RPMI8226 (cell line): ENCODE results near the gene SYAP1.
"Not testable (repeated sequence)": the region's sequence is repeated elsewhere in the genome, so short reads cannot be mapped to it uniquely, and the experiment has no call there.

Source experiments
- DNase-seq: peaks from one replicate; pipeline ENCODE4 v3.0.0-alpha.2; 2015

SYAP1 gene

DNA sequence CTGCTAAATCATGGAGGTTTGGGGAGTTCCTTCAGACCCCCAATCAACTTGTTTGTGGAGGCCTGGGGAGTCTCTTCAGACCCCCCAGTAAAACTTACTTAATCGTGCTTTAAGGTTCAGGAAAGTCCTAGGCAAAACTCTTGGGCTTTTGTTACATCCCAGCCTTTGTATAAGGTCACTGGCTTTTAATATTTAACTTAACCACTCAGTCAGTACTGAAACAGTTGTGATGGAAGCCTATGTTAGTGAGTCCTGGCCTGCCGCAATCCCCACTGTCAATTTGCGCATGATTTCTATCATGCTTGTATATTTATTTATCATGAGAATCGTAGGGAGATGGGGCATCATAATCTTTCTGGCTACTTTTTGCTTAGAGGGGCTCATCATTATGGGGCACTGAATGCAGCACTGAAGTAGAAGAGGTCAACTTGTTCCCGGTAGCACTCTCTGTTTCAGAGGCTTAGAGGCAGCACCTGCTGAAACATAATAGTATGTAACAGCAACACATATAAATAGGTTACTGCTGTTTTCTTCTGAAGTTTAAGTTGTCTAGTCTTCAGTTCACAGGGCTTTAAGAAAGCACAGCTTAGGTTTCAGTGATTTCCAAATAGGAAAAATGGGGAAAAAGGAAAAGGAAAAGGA is 7.1 kb downstream of the SYAP1 start:
- DNase-seq: not testable (repeated sequence)

DNA sequence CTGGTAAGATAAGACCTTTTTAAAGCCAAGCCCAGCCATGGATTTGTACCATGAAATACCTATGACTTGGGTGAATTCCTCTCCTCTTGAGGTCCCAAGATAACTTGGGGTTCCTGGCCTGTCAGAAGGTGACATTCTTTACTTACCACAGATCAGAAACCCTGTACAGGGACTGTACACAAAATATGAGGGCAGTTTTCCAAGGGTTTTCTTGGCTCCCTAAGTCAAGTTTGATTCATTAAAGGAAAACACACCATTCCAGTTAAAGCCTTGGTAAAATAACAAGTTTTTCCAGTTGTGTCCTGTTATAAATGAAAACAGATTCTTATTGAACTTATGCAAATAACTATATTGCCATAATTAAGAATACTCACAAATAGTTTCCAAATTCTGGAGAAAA is 8.2 kb downstream of the SYAP1 start:
- DNase-seq: no peak

DNA sequence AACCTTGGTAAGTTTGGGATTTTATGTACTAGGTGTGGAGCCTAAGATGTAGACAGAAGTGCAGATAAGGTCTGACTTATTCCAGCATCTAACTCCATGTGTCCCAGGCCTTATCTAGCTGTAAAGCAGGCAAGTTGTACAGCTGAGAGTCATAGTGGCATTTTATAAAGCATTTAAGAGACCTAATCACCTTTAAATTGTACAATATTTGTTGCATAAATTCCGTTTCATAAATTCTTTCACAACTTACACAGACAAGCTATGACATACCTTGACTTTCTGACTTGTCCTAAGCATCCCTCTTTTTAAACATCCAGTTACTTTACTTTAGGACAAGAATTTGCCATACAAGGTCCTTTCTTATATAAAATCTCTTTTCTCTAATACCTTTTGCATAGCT is 11.0 kb downstream of the SYAP1 start:
- no peak for DNase-seq

DNA sequence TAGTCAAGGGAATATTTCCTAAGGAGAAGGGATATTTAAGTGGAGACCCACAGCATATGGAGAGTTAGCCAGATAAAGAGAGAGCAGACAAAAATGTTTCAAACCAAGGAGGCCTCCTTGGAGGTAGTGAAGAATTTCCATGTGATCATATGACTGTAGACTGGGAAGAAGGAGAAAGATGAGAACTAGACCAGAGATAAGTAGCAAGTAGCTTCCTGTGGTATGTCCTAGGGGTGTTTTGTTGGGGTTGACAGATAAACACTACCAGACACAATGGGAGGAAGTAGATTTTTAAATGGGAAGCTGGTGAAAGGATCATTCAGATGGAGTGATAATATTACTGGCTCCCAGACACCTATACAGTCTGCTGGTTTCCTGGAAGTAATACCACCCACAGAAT is 13.6 kb downstream of the SYAP1 start:
- DNase-seq: no peak

DNA sequence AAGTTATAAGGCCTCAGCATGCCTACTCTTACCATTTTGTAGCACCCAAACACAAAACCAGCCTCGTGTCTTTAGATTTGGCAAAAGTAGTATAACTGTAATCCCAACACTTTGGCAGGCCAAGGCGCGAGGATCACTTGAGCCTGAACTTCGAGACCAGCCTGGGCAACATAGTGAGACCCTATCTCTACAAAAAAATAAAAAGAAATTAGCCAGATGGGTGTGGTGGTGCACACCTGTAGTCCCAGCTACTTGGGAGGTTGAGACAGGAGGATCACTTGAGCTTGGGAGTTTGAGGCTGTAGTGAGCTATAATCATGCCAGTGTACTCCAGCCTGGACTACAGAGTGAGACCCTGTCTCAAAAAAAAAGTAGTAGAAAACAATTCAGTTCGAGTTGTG is 17.6 kb downstream of the SYAP1 start:
- no peak for DNase-seq

DNA sequence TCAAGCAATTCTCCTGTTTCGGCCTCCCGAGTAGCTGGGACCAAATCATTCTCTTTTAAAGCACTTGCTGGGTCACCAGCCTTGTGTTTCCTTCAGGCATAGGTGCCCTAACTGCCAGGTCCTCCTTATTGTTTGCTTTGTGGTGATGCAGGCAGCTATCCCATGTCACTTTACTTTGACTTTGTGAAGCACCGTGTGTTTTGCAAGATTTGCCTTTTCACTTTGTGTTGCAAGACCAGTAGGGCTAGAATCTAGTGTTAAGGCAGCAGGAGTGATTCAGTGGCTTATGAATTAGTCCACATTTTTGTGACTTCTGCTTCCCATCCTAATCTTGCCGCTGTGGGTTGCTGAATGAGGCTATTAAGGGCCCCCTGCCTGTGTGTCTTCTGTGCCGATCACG is 20.2 kb downstream of the SYAP1 start:
- DNase-seq: no peak

DNA sequence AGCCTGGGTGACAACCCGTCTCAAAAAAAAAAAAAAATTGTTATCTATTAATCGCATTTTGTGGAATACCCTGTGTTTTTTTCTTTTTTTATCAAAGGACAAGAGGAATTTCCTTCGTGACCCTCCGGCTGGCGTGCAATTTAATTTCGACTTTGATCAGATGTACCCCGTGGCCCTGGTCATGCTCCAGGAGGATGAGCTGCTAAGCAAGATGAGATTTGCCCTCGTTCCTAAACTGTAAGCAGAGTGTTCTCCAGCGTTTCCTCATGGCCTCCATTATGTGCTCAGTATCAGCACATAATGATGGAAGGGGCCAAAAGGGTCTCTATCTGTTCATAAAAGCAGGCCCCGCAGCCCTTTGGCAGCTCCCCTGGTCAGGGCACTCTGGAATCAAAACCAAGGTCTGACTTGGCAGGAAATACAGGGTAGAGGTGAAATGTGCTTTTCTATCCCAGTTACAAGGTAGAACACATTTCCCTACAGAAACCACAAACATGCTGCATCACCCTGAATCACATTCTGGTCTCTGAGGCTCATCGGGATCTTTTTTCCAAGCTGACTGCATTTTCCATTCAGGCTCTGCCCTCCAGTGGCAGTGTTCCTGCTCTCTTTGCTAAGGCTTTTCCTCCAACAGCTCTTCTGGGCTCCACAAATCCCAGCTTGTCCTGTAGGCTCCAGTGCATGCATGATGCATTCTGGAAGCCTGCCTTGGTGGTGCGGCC is 24.4 kb downstream of the SYAP1 start:
- DNase-seq: no peak

DNA sequence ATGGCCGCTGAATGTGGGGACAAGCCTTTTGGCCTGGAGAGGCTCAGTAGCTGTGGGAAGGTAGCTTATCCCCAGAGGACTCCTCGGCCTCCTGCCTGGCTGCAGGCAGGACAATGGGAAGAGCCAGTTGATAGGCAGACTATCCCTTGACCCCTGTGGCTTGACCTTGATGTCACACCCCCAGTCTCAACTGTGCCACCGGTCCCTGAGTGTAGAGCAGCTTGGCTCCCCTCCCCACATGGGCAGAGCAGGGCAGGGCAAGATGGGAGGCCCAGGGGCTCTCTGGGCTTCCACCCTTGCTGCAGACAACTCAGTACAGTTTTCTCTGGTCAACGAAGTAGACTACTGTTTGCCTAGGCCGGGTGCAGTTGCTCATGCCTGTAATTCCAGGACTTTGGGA is 25.7 kb downstream of the SYAP1 start:
- DNase-seq: no peak

DNA sequence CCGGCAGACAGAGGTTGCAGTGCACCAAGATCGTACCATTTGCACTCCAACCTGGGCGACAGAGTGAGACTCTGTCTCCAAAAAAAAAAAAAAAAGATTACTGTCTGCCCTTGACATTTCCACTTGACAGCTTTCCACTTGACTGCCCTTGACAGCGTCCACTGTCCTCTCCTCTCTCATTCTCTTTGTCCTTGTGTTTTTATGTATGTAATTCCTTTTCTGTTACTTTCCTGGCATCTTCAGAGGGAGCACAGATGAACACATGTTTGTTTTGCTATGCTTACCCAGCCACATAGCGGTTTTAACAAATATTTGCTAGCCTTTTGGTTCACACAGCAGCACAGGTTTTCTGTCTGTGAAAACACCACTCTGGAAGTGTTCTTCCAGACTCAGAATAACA is 26.2 kb downstream of the SYAP1 start:
- DNase-seq: no peak

DNA sequence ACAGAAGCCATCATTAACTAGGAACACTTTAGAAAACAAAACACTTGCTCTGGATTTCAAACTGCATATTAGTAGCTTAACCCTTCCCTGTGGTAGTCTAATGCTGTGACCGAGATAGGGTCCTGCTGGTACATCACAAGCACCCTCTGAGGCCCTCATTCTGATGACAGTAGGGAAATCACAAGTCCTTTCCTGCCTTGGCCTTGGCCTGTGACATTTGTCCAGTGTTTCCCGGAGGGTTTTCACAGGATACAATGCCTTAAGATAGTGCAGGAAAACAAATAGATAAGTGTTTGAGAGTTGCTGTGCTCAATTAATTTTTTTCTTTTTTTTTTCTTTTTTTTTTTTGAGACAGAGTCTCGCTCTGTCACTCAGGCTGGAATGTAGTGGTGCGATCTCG is 29.0 kb downstream of the SYAP1 start:
- DNase-seq: no peak

DNA sequence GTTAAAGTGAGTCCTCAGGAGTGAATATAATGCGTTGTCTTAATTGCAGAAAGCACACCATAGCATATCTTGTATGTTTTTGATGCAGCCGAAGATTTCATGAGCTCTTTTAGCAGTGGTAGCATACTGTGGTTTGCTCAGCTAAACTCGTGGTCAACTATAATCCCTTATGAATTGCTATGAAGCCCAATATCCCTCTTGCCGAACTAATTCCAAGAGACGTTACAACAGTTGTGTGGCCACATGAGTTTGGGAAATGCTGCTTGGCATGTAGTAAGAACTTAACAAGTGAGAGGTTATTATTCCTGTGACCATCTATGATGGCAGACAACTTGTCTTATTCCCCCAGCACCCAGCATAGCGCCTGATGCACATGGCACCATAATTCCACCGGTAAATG is 30.7 kb downstream of the SYAP1 start:
- no peak for DNase-seq

DNA sequence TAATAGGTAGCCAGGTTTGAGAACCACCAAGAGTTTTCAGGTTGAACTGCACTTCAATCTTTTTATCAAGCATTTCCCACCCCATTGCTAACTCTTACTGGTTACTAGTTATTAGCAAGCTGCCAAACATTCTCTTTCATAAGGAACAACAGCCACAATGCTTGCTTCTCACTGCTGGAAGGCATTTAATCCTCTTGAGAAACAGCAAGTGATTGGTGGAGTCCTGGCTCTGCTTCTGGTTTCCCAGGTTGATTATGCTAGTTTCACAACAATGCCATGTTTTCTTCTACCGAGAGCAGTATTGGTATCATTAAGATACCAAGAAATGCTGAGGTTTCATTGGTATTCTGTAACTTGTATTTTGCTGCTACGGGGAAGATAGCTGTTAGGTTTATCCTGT is 34.6 kb downstream of the SYAP1 start:
- no peak for DNase-seq

DNA sequence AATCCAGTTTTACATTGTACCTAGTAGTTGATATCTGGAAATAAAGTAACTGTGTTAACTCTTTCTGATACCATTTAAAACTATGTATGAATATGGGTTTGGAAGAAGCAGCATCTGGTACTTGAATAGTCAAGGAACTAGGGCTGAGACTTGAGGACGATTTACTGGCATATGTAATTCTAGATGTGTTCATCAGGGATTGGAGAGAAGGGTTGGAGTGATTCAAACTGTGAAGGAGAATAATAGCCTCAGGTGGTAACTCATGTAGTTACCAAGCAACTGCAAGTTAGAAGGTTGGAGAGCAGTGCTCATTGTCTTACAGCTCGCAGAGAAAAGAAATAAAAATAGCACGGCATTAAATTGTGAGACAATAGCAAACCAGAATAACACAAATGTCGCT is 37.3 kb downstream of the SYAP1 start:
- no peak for DNase-seq

DNA sequence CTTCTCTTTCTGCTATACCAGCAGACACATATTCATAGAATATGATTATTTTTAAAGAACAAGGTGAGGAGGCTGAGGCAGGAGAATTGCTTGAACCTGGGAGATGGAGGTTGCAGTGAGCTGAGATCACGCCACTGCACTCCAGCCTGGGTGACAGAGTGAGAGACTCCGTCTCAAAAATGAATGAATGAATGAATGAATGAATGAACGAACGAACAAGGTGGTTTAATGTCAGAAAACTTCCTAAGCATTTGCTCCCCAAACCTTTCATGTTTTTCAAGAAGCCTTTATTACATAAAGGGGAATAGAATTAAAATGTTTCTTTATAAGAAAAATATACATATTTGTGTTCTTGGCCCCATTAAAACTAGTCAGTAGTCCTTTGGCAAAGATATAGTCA is 42.1 kb downstream of the SYAP1 start:
- DNase-seq: not testable (repeated sequence)

DNA sequence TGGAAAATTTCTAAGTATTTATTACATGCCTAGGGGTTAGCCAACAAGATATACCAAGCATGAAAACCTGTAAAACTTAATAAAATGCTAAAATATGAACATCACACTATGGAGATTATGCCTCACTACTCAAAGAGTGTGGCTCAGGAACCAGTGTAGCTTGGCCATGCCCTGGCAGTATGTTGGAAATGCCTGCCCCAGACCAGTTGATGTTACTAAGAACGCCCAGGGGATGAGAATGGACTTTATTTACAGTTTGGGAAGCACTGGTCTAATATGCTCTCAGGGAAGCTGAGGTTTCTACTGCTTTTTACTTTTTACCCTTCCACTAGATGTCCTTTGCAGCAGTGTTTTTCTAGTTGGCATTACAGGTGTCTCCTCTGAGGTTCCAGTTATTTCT is 43.2 kb downstream of the SYAP1 start:
- no peak for DNase-seq

DNA sequence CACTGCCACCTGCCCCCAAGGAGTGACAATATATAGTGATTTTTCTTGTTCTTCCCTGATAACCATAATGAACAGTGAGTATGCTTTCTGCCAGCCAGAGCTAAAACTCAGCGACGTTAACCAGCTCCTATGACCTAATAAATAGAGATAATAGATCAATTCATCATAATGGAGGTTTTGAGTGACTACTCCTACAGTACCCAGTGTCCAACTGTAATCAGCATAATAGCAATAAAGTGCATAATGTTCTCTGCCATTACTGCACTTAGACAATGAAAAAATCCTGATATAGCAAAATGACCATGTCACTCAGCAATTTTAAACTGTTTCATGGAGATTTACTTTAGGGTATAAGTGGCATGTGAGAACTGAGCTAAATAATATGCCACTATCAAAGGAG is 46.2 kb downstream of the SYAP1 start:
- no peak for DNase-seq

DNA sequence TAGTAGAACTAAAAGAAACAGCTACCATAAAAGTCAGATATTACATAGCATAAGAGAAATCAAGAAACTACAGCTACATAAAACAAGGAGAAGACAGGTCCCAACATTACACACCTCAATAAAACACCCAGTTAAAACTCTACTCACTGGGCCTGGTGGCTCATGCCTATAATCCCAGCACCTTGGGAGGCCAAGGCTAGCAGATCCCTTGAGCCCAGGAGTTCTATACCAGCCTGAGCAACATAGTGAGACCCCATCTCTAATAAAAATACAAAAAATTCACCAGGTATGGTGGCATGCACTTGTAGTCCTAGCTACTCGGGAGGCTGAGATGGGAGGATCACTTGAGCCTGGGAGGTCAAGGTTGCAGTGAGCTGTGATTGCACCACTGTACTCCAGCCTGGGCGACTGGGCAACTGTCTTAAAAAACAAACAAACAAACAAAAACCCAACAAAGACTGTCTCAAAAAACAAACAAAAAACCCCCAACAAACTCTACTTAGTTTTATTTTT is 51.6 kb downstream of the SYAP1 start:
- DNase-seq: no peak

DNA sequence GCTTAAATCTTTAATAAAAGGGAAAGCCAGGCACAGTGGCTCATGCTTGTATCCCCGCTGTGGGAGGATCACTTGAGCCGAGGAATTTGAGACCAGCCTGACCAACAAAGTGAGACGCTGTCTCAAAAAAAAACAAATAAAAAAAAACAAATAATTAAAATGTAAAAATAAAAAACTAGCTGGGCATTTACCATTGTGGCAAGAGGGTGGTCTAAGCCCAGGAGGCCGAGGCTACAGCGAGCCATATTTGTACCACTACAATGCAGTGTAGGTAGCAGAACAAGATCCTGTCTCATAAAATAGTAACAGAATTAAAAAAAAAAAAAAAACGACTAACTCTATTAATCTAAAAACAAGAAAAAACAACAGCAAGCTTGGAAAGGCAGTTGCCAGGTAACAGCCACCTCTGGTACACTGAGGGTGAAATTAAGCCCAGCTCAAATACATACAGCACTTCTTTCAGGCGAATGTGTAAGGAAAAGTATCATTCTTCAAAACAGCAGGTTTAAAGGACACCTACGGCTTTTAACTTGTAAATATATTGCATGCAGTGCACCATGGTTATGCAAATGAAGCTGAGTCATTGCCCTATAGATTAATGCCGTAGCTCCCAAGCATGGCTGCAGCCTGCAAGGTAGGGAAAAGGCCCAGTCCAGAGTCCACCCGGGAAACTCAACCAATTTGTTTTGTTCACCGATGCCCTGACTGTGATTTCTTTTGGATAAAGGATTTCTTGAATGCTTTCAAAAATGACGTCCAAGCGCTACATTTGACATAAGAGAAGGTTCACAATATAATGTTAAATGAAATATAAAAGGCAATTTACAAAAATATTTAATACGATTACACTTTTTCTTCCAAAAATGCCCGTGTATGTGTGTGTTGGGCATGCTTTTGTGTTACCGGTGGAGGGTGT is 52.3 kb downstream of the SYAP1 start:
- DNase-seq: no peak

DNA sequence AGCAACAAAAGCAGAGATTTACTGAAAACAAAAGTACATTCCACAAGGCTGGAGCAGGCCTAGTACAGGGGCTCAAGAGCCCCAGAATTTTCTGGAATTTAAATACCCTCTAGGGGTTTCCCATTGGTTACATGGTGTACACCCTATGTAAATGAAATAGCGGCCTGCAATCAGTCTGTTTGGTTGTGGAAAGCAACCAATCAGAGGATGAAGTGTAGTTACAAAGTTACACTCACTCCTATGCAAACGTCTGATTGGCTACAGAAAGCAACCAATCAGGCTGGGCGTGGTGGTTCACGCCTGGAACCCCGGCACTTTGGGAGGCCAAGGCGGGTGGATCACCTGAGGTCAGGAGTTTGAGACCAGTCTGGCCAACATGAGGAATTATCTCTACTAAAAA is 53.0 kb downstream of the SYAP1 start:
- DNase-seq: no peak

DNA sequence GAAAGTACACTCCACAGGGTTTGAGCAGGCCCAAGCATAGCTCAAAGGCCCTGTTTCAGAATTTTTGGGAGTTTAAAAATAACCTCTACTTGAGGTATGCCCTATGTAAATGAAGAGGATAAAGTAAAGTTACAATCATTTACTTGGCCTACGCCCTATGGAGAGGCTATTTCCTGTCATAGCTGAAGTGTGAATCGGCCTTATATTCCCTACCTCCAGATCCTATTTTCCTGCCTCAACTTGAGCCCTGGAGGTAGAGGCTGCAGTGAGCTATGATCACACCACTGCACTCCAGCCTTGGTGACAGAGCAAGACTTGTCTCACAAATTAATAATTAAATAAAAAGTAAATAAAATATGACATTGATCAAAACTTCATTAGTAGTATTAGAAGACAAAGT is 55.3 kb downstream of the SYAP1 start:
- no peak for DNase-seq

DNA sequence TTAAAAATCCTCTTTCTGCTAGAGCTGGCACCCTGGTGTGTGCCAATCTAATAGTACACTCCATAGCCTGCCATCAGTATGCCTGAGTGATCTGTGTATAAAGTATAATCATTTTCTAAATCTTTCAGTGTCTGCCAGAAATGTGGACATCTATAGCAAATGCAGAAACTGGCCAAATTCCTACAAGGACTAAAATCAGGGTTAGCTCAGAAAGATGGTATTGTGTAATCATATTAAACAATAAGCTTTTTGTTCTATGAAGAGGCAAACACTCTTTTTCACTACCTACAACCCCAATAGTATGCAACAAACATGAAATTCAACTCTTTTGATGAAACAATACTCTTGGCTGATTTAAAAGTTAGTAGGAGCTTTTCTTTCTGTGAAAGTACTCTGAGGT is 59.1 kb downstream of the SYAP1 start:
- DNase-seq: no peak

DNA sequence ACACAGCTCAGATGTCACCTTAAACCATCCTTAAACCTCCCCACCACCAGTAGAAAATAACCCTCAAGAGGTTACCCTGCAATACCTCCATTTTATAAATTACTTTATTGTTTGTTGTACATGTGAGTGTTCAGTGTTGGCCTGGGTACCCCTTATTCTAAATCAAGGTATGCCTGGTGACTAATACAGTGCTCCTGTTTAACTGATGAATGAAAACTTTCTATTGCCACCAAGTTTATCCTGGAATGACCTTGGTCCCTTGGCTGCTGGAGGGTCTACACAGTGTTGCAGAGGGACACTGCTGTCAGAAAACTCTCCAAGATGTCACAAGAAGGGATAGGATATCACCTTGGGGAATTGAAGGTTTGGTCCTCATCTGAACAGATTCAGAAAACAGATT is 59.6 kb downstream of the SYAP1 start:
- DNase-seq: no peak

DNA sequence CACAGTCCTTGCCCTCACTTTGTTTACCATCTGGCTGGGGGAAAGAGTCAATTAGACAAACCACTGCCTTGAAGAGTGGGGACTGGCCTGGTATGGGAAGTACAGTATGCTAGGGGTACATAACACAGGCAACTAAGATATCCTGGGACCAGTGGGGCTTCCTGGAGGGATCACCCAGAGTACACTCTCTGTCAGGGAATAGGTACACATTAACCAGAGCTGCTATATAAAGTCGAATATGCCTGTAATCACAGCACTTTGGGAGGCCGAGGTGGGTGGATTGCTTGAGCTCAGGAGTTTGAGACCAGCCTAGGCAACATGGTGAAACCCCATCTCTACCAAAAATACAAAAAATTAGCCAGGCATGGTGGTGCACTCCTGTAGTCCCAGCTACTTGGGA is 60.4 kb downstream of the SYAP1 start:
- DNase-seq: not testable (repeated sequence)

DNA sequence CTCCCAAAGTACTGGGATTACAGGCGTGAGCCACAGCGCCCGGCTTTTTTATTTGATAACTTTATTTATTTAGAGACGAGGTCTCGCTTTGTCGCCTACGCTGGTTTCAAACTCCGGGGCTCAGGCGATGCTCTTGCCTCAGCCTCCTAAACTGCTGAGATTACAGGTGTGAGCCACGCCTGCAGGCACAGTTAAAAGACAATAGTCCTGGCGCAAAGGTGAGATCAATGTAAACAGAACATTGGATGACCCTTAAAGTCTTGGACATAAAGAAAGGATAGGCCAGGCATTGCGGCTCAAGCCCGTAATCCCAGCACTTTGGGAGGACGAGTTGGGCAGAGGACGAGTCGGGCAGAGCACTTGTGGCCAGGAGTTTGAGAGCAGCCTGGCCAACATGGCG is 64.0 kb downstream of the SYAP1 start:
- DNase-seq: no peak
